GM18870 (cell line): ENCODE measurements around the gene FAM168B.

Source experiments
- ATAC-seq: cut with Tn5 transposase; IDR thresholded peaks from one replicate; pipeline ENCODE4 v1.9.1; 2021; ENCODE audit warnings: moderate library complexity; ENCODE audit not compliant: unreplicated experiment

The FAM168B gene

GRCh38 chr2:131027566-131028528 lies 65.4 kb downstream of the FAM168B start:
- no peak for ATAC-seq

- no peak for ATAC-seq
Measured at GRCh38 chr2:131026919-131027318, 66.3 kb downstream of the FAM168B start.

GRCh38 chr2:131023758-131024157 lies 69.5 kb downstream of the FAM168B start:
- ATAC-seq = no peak

GRCh38 chr2:131022731-131023130 lies 70.5 kb downstream of the FAM168B start:
- no peak for ATAC-seq

- ATAC-seq = no peak
Measured at GRCh38 chr2:131016826-131017741, 76.2 kb downstream of the FAM168B start.

GRCh38 chr2:131015764-131016163 lies 77.5 kb downstream of the FAM168B start:
- no peak for ATAC-seq

GRCh38 chr2:131014141-131014540 lies 79.1 kb downstream of the FAM168B start:
- no peak for ATAC-seq

- no peak for ATAC-seq
Measured at GRCh38 chr2:131011486-131011885, 81.8 kb downstream of the FAM168B start.

GRCh38 chr2:131010566-131010965 lies 82.7 kb downstream of the FAM168B start:
- ATAC-seq = no peak

GRCh38 chr2:131009713-131010475 lies 83.4 kb downstream of the FAM168B start:
- ATAC-seq = no peak

GRCh38 chr2:131008967-131009366 lies 84.3 kb downstream of the FAM168B start:
- ATAC-seq = no peak

GRCh38 chr2:131006561-131006960 lies 86.7 kb downstream of the FAM168B start:
- no peak for ATAC-seq

GRCh38 chr2:131005216-131005935 lies 87.9 kb downstream of the FAM168B start:
- ATAC-seq = no peak

- no peak for ATAC-seq
Measured at GRCh38 chr2:131004446-131005209, 88.6 kb downstream of the FAM168B start.

GRCh38 chr2:130998561-130998960 lies 94.7 kb downstream of the FAM168B start:
- ATAC-seq = no peak
